ENCODE data around the gene GGN.
A peak's percentile ranks its signal among the peaks of the same experiment; 100 is the strongest.
"Not testable (repeated sequence)": the region's sequence is repeated elsewhere in the genome, so short reads cannot be mapped to it uniquely, and the experiment has no call there.

GGN gene

GRCh38 chr19:38360839-38361631, 26.8 kb downstream of the GGN start:
- DNase-seq = no peak

GRCh38 chr19:38360351-38360750, 27.5 kb downstream of the GGN start:
- DNase-seq = no peak

GRCh38 chr19:38359242-38360021, 28.4 kb downstream of the GGN start:
- no peak for DNase-seq

GRCh38 chr19:38358071-38358470, 29.8 kb downstream of the GGN start:
- no peak for DNase-seq

- DNase-seq = no peak
Observed at GRCh38 chr19:38355728-38356725, 31.8 kb downstream of the GGN start.

DNA sequence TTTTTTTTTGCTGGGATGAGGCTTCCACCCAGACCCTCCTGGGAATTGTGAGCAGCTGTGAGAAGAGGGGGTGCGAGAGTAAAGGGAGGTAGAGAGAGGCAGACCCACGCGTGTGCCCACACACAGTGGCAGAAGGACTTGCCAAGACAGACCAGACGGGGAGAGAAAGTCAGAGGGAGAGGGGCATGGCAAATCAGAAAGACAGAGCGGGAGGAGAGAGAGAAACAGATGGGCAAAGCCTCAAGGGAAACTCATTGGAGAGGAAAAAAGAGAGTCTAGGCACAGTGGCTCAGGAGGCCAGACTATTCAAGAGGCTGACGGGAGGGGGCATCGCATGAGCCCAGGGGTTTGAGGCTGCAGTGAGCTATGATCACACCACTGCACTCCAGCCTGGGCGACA, 35.2 kb downstream of the GGN start:
- no peak for DNase-seq

DNA sequence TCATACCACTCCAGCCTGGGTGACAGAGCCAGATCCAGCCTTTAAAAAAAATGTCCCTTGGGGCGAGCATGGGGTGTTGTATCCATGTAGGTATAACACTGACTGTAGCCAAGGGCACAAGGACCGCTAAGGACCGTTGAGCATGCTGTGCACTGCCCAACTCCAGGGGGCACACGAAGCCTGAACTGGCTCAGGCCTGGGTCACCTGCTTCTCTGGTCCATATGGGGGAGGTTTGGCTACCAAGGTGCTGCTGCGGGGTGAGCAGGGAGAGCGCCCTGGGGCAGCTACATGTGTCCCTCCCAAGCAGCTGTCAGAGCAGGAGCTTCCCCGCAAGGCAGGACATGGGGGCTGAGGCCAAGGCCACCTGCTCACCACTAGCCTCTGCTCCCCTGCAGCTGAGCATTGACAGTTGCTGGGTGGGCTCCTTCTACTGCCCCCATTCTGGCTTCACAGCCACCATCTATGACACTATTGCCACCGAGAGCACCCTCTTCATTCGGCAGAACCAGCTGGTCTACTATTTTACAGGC, 35.9 kb downstream of the GGN start:
- no peak for DNase-seq

GRCh38 chr19:38350883-38351282, 37.0 kb downstream of the GGN start:
- DNase-seq = no peak

GRCh38 chr19:38346837-38347236, 41.0 kb downstream of the GGN start:
- no peak for DNase-seq

- no peak for DNase-seq
Observed at GRCh38 chr19:38340927-38341326, 46.9 kb downstream of the GGN start.

DNA sequence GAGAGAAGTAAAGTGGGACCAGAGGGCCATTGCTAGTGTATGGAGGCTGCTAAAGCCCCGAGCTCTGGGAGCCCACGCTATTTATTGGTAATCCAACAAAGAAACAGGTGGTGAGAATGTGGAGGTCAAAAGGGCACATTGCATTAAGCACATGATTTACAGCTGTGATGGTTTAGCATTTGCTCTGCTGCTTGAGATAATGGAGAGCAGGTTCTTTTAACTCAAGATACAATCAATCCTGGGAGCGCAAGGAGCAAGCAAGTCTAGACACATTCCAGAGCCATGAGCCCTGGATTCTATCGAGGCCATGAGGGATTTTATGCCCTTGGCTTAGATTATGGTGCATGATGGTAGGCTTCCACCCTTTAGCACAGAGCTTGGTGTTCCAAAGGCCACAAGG, 48.8 kb downstream of the GGN start:
- not testable (repeated sequence) for DNase-seq

DNA sequence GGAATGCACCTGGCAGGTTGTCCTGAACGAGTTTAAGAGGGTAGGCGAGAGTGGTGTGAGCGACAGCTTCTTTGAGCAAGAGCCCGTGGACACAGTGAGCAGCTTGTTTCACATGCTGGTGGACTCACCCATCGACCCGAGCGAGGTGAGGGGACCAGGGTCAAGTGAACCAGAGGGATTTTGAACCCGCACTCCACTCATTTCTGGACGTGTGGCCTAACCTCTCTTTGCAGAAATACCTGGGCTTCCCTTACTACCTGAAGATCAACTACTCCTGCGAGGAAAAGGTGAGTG, 50.5 kb downstream of the GGN start:
- DNase-seq = no peak

GRCh38 chr19:38336638-38337359, 51.0 kb downstream of the GGN start:
- DNase-seq = peak; percentile 98

DNA sequence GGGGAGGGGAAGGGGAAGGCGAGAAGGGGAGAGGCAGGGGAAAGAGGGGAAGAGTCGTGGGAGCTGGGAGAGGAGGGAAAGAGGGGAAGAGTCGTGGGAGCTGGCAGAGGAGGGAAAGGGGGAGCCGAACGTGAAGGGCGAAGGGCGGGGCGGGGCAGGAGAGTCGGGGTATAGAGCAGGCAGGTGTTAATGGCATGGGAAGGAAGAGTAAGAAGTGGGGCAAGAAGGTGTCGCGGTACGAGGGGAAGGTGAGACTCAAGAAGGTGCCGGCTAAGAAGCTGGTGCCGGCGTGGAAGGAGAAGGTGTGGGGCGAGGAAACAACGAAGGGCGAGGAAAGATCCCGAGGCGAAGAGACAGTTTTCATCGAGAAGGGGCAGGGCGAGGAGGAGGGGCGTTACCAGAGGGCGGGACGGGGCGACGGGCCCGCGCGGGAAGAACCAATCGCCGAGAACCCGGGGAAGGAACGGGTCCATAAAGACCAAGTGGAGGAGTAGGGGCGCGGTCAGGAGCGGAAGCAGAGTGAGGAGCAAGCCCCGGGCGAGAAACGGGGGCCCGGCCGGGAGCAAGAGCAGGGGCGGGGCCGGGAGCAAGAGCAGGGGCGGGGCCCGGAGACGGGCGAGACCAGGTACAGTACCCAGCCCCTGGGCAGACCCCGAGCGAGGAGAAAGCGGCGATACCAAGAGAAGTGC, 51.7 kb downstream of the GGN start:
- DNase-seq = peak; percentile 96
